Upper lobe of right lung (tissue), 1 donor: ENCODE measurements around the gene C3orf33. TPM values are rescaled to one million over a fixed set of nuclear protein-coding genes. Genes with fewer than 3 reads are reported as not detected.

Experiments
- ATAC-seq: fragments of 200-7000 bp; cut with Tn5 transposase; one replicate; pipeline ENCODE4 v1.9.1; 2020; ENCODE audit warnings: mild to moderate bottlenecking, moderate library complexity
- DNase-seq: peaks from one replicate; pipeline ENCODE4 v3.0.0-alpha.2; 2020
- H3K27ac ChIP-seq: fragments of 200-600 bp; one replicate; pipeline ENCODE4 v1.8.0; 2022
- H3K27me3 ChIP-seq: fragments of 200-600 bp; one replicate; pipeline ENCODE4 v1.8.0; 2022; ENCODE audit warnings: mild to moderate bottlenecking
- H3K36me3 ChIP-seq: fragments of 200-600 bp; one replicate; pipeline ENCODE4 v1.8.0; 2022
- H3K4me1 ChIP-seq: fragments of 200-600 bp; one replicate; pipeline ENCODE4 v1.8.0; 2022
- H3K4me3 ChIP-seq: fragments of 200-600 bp; one replicate; pipeline ENCODE4 v1.8.0; 2022; ENCODE audit warnings: mild to moderate bottlenecking
- H3K9me3 ChIP-seq: fragments of 200-600 bp; one replicate; pipeline ENCODE4 v1.8.0; 2022
- CTCF ChIP-seq: fragments of 200-600 bp; IDR thresholded peaks from one replicate; pipeline ENCODE4 v1.8.0; 2022; ENCODE audit warnings: antibody characterized with exemption
- intact Hi-C: fragments of 100-400 bp; cut with DNase I; formaldehyde crosslinking; loops from one replicate; pipeline ENCODE4 v1.11.0; 2022
- total RNA-seq: library from RNA; stranded (reverse); fragmentation: NEBNext Ultra II Directional; extraction: Animal tissue kit (Norgen Biotek cat#: 25700); gene quantifications from one replicate; pipeline ENCODE4 v1.2.1, GENCODE V29; 2021
- donor health status: DM: no; HTN: yes; CAD: no; lungs with severe emphysema.

C3orf33 gene
- total RNA-seq, 1 donor from 2014 or later, result 4.5 TPM

DNA sequence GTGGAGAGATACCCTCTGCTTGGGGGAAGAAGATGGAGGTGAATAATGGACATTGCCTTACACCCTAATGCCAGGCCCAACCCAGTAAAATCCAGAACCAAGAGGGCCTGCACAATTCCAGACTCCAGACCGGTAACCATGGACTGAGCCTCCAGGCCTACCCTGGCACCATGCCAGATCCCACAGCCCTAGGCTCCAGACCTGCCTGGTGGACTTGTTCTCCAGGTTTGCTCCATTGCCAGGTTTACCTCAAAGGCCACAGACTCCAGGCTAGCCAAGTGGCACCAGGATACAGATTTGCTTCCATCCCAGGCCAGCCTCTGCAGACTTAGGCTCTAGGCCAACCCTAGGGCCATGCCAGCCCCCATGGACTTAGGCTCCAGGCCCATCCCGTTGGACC is 75.2 kb downstream of the C3orf33 start:
- TF ChIP-seq CTCF, result no peak
- Histone ChIP-seq H3K27me3 (no peaks in the 10 kb centered on the region), H3K9me3 (no peaks in the 10 kb centered on the region), H3K4me3 (no peak overlapping the region), H3K4me1 (no peaks in the 10 kb centered on the region), H3K36me3 (no peaks in the 10 kb centered on the region), H3K27ac (no peak overlapping the region)
- intact Hi-C loops, result no loop called here
- DNase-seq, result no peak
- peak; percentile 21 for ATAC-seq

GRCh38 chr3:155727836-155728235 is 78.2 kb downstream of the C3orf33 start:
- H3K4me3 ChIP-seq, result no peak overlapping the region
- intact Hi-C loops, result no loop called here
- no peak for TF ChIP-seq CTCF
- ATAC-seq (no peak), DNase-seq (no peak)
- no peaks in the 10 kb centered on the region for H3K27me3 ChIP-seq
- H3K9me3 ChIP-seq, result no peaks in the 10 kb centered on the region
- no peaks in the 10 kb centered on the region for H3K4me1 ChIP-seq
- H3K36me3 ChIP-seq, result no peaks in the 10 kb centered on the region
- H3K27ac ChIP-seq, result no peak overlapping the region

GRCh38 chr3:155714295-155714718 is 91.8 kb downstream of the C3orf33 start:
- Histone ChIP-seq H3K27me3 (no peaks in the 10 kb centered on the region), H3K27ac (no peak overlapping the region), H3K36me3 (no peaks in the 10 kb centered on the region), H3K9me3 (no peaks in the 10 kb centered on the region), H3K4me1 (no peaks in the 10 kb centered on the region), H3K4me3 (no peak overlapping the region)
- DNase-seq, result no peak
- intact Hi-C loops, result no loop called here
- no peak for ATAC-seq
- TF ChIP-seq CTCF, result no peak

Other genes with a start within 250 kb of the C3orf33 start
- 12.1 TPM for gene PLCH1, start 61.2 kb downstream of the C3orf33 start, total RNA-seq
- 36.5 TPM for gene SLC33A1, start 48.1 kb upstream of the C3orf33 start, total RNA-seq
- gene GMPS, start 64.4 kb upstream of the C3orf33 start, total RNA-seq, result 41.2 TPM